ENCODE data around the gene TMEM260.
"Not testable (repeated sequence)": the region's sequence is repeated elsewhere in the genome, so short reads cannot be mapped to it uniquely, and the experiment has no call there.

The TMEM260 gene

GRCh38 chr14:56676042-56676441 is 96.4 kb downstream of the TMEM260 start:
- no peak for DNase-seq (ENCODE audit: low read depth in 2 of 2)

GRCh38 chr14:56678838-56679237 is 99.2 kb downstream of the TMEM260 start:
- DNase-seq (ENCODE audit: low read depth in 2 of 2): no peak

GRCh38 chr14:56686416-56686815 is 106.8 kb downstream of the TMEM260 start:
- no peak for DNase-seq (ENCODE audit: low read depth in 2 of 2)

DNA sequence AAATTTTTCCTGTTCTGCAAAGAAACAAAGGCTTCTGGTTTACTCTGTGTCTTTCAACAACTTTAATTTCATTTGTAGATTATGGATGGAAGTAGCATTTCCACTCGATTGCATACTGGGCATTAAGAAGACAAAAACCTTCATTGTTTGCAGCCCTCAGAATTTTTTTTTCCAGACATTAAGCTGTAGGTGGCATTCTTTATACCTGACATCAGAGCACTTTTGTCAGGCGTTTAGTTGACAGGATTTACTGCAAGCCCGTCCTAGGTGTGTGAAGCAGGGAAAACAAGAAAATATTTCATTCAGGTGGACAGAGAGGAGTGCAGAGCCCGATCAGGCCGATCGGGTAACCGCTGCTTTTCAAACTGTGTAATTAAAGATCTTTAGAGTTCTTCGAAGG is 107.5 kb downstream of the TMEM260 start:
- DNase-seq (ENCODE audit: low read depth in 2 of 2): no peak

- no peak for DNase-seq (ENCODE audit: low read depth in 2 of 2)
These were observed 115.0 kb downstream of the TMEM260 start for GRCh38 chr14:56694609-56695008.

- DNase-seq (ENCODE audit: low read depth in 2 of 2): not testable (repeated sequence)
These were observed 115.6 kb downstream of the TMEM260 start for GRCh38 chr14:56695216-56695615.

Data from stimulated activated CD4-positive, alpha-beta T cell treated with anti-CD3 and anti-CD28 coated beads, Interleukin-1b, Interleukin-23, amount 100 ng/mL, for 4 hours (primary cell).